HEK293T (cell line): Measurements from ENCODE around the gene MYL3.

ENCODE experiments used
- CTCF ChIA-PET: fragments of 350-600 bp; formaldehyde crosslinking; extraction: SDS; loops from one replicate; lab custom pipeline; 2021; ENCODE audit warnings: antibody characterized with exemption, inconsistent platforms; lab: Yijun Ruan, JAX
- POLR2A ChIA-PET: fragments of 350-600 bp; formaldehyde crosslinking; extraction: SDS; loops from one replicate; lab custom pipeline; 2020; ENCODE audit warnings: antibody characterized with exemption, inconsistent platforms; lab: Yijun Ruan, JAX
- DNase-seq: peaks from one replicate; pipeline ENCODE4 v3.0.0; 2012; ENCODE audit warnings: mixed read lengths; ENCODE audit errors: extremely low spot score
- ARNT ChIP-seq: fragments of 450-650 bp; IDR thresholded peaks from 2 replicates; pipeline ENCODE4 v1.6.1; 2017; ENCODE audit warnings: mild to moderate bottlenecking
- BHLHE40 ChIP-seq: fragments of 450-650 bp; IDR thresholded peaks from 2 replicates; pipeline ENCODE4 v1.6.1; 2016; ENCODE audit warnings: mild to moderate bottlenecking, moderate library complexity, borderline replicate concordance
- CTBP1 ChIP-seq: fragments of 450-650 bp; IDR thresholded peaks from 2 replicates; pipeline ENCODE4 v1.6.1; 2016; ENCODE audit warnings: borderline replicate concordance
- ELF4 ChIP-seq: fragments of 450-650 bp; IDR thresholded peaks from 2 replicates; pipeline ENCODE4 v1.6.1; 2017; ENCODE audit warnings: antibody characterized with exemption
- FOXA1 ChIP-seq: fragments of 450-650 bp; IDR thresholded peaks from 2 replicates; pipeline ENCODE4 v1.6.1; 2016; ENCODE audit warnings: mild to moderate bottlenecking
- FOXK2 ChIP-seq: fragments of 450-650 bp; IDR thresholded peaks from 2 replicates; pipeline ENCODE4 v1.6.1; 2016; ENCODE audit warnings: mild to moderate bottlenecking
- FOXM1 ChIP-seq: fragments of 450-650 bp; IDR thresholded peaks from 2 replicates; pipeline ENCODE4 v1.6.1; 2017; ENCODE audit warnings: mild to moderate bottlenecking, borderline replicate concordance
- HDGF ChIP-seq: fragments of 450-650 bp; IDR thresholded peaks from 2 replicates; pipeline ENCODE4 v1.6.1; 2017; ENCODE audit warnings: antibody characterized with exemption, borderline replicate concordance
- L3MBTL2 ChIP-seq: fragments of 450-650 bp; conservative IDR thresholded peaks from 2 replicates; pipeline ENCODE4 v1.6.1; 2016; ENCODE audit warnings: mild to moderate bottlenecking
- LEF1 ChIP-seq: fragments of 450-650 bp; IDR thresholded peaks from 2 replicates; pipeline ENCODE4 v1.6.1; 2017; ENCODE audit warnings: mild to moderate bottlenecking, borderline replicate concordance
- NFRKB ChIP-seq: fragments of 450-650 bp; IDR thresholded peaks from 2 replicates; pipeline ENCODE4 v1.6.1; 2016; ENCODE audit warnings: mild to moderate bottlenecking, moderate library complexity
- PKNOX1 ChIP-seq: fragments of 450-650 bp; IDR thresholded peaks from 2 replicates; pipeline ENCODE4 v1.6.1; 2016
- SP1 ChIP-seq: fragments of 450-650 bp; IDR thresholded peaks from 2 replicates; pipeline ENCODE4 v1.6.1; 2017
- SUZ12 ChIP-seq: fragments of 450-650 bp; IDR thresholded peaks from 2 replicates; pipeline ENCODE4 v1.6.1; 2016; ENCODE audit warnings: mild to moderate bottlenecking
- TARDBP ChIP-seq: fragments of 450-650 bp; IDR thresholded peaks from 2 replicates; pipeline ENCODE4 v1.6.1; 2016
- ZNF384 ChIP-seq: fragments of 450-650 bp; IDR thresholded peaks from 2 replicates; pipeline ENCODE4 v1.6.1; 2016

MYL3 gene

GRCh38 chr3:46898321-46899150 lies 35.3 kb upstream of the MYL3 start:
- POLR2A ChIA-PET: no interaction called here
- CTCF ChIA-PET: no interaction called here
- TF ChIP-seq FOXM1 (no peak), ELF4 (no peak), ZNF384 (no peak), TARDBP (no peak), HDGF (no peak), FOXA1 (no peak), NFRKB (no peak), CTBP1 (no peak), PKNOX1 (no peak), BHLHE40 (no peak), ARNT (no peak), FOXK2 (no peak), L3MBTL2 (no peak), SP1 (no peak), LEF1 (no peak), SUZ12 (no peak)
- no peak for DNase-seq

GRCh38 chr3:46897829-46898320 lies 34.6 kb upstream of the MYL3 start:
- ChIA-PET POLR2A (no interaction called here), CTCF (no interaction called here)
- DNase-seq: no peak
- no peak for TF ChIP-seq FOXA1
- TF ChIP-seq FOXM1: no peak
- no peak for TF ChIP-seq ZNF384
- TF ChIP-seq BHLHE40: no peak
- TF ChIP-seq HDGF: no peak
- no peak for TF ChIP-seq CTBP1
- no peak for TF ChIP-seq SUZ12
- TF ChIP-seq TARDBP: no peak
- no peak for TF ChIP-seq FOXK2
- no peak for TF ChIP-seq NFRKB
- TF ChIP-seq SP1: no peak

DNA sequence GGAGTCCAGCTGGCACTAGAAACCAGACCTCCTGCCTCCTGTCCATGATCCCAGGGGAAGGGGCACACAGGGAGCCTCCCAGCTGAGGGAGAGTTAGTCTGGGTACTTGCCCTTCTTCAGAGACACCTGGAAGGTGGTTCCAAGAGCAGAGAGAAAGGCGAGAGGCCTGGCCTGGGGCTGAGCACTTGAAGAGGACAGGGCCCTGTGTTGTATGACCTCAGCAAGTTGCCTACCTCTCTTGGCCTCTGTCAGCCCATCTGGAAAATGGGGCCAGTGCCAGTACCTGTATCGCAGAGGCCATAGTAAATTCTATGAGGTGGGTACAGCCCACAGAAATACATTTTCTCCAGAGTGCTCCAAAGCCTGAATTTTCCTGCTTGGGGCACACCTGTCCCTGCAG lies 33.8 kb upstream of the MYL3 start:
- DNase-seq: no peak
- TF ChIP-seq L3MBTL2: no peak
- no peak for TF ChIP-seq FOXK2
- TF ChIP-seq CTBP1: no peak
- no peak for TF ChIP-seq NFRKB
- TF ChIP-seq ELF4: no peak
- no peak for TF ChIP-seq PKNOX1
- TF ChIP-seq ARNT: no peak
- no peak for TF ChIP-seq SP1
- no peak for TF ChIP-seq FOXM1
- no peak for TF ChIP-seq FOXA1
- no peak for TF ChIP-seq LEF1
- no peak for TF ChIP-seq ZNF384
- TF ChIP-seq BHLHE40: no peak
- TF ChIP-seq HDGF: no peak
- TF ChIP-seq TARDBP: no peak
- TF ChIP-seq SUZ12: no peak
- CTCF ChIA-PET: no interaction called here
- POLR2A ChIA-PET: no interaction called here

DNA sequence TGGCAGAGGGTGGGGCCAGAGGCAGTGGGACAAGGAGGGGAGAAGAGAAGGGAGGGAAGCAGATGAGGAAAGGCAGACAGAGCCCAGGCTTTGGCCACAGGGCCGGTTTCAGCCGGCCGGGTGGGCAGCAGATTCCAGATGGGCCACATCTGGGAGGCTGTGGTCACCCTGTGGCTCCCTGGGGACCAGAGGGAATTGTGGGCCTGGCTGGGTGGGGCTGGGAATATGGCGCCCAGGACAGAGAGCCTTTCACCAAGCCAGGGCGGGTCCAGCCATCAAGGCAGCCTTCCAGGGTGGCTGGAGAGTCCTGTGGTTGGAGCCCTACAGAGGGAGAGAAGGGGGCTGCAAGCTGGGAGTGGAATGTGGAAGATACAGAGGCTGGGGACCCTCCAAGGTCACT lies 33.1 kb upstream of the MYL3 start:
- ChIA-PET CTCF (interaction anchor here (1.0 to 2.1 kb wide), 3 partner anchors 11 to 50 kb away, joined by 3 to 11 read pairs (median 7); no protein-coding TSS in a partner anchor), POLR2A (no interaction called here)
- TF ChIP-seq ELF4 (no peak), FOXM1 (no peak), PKNOX1 (no peak), CTBP1 (no peak), SP1 (no peak), TARDBP (no peak)
- no peak for DNase-seq

- DNase-seq: no peak
- ChIA-PET POLR2A (no interaction called here), CTCF (interaction anchor here (0.8 to 2.1 kb wide), 6 partner anchors 10 to 176 kb away, joined by 3 to 11 read pairs (median 5); no protein-coding TSS in a partner anchor)
- no peak for TF ChIP-seq CTBP1
- no peak for TF ChIP-seq FOXM1
- no peak for TF ChIP-seq PKNOX1
- no peak for TF ChIP-seq ARNT
- TF ChIP-seq SUZ12: no peak
- no peak for TF ChIP-seq HDGF
- no peak for TF ChIP-seq ELF4
Measured at GRCh38 chr3:46895761-46896160, 32.5 kb upstream of the MYL3 start.
